Transverse colon (tissue), 4 donors: Measurements from ENCODE around the gene MIR17HG. TPM values are rescaled to one million over a fixed set of nuclear protein-coding genes. Genes with fewer than 3 reads are reported as not detected.
A peak's percentile ranks its signal among the peaks of the same experiment; 100 is the strongest.

Source experiments
- DNase-seq: peaks from one replicate; pipeline ENCODE4 v3.0.0-alpha.2; 2019
- H3K27ac ChIP-seq, 4 donors: fragments of 200-600 bp; sonication (generic); 2 replicates each; pipeline ENCODE4 v1.5.1; 2016 to 2018; ENCODE audit warnings: inconsistent platforms in 4 of 4
- H3K27me3 ChIP-seq: fragments of 200-600 bp; sonication (generic); 2 replicates; pipeline ENCODE4 v1.5.1; 2017; ENCODE audit warnings: inconsistent platforms
- H3K36me3 ChIP-seq, 4 donors: fragments of 200-600 bp; sonication (generic); 2 replicates each; pipeline ENCODE4 v1.5.1; 2017 to 2019; ENCODE audit warnings: inconsistent platforms in 4 of 4
- H3K4me1 ChIP-seq, 4 donors: fragments of 200-600 bp; sonication (generic); 2 replicates each; pipeline ENCODE4 v1.5.1; 2017 to 2020; ENCODE audit warnings: inconsistent platforms in 4 of 4
- H3K4me3 ChIP-seq, 4 donors: fragments of 200-600 bp; sonication (generic); 1 replicate in 1 of 4; 2 replicates in 3 of 4; pipeline versions ENCODE4 v1.5.1 to v1.6.1; 2017 to 2019; ENCODE audit warnings: inconsistent platforms in 4 of 4
- H3K9me3 ChIP-seq, 2 donors: fragments of 200-600 bp; sonication (generic); 2 replicates each; pipeline ENCODE4 v1.5.1; 2017 to 2019; ENCODE audit warnings: inconsistent platforms in 2 of 2
- CTCF ChIP-seq, 5 experiments: fragments of 200-600 bp in 3 of 5; fragments of 450-650 bp in 2 of 5; sonication (generic) in 3 of 5; IDR thresholded peaks; 1 replicate in 2 of 5; 2 replicates in 3 of 5; pipeline ENCODE4 v1.5.1; 2016 to 2017; ENCODE audit warnings: antibody characterized with exemption in 5 of 5, inconsistent platforms in 3 of 5, mild to moderate bottlenecking in 2 of 5, moderate library complexity in 1 of 5
- EP300 ChIP-seq: sonication (generic); formaldehyde crosslinking; IDR thresholded peaks from one replicate; pipeline ENCODE4 v1.6.1; 2017; ENCODE audit warnings: antibody characterized with exemption, low read depth
- POLR2A ChIP-seq: fragments of 450-650 bp; IDR thresholded peaks from one replicate; pipeline ENCODE4 v1.6.1; 2016; ENCODE audit warnings: antibody characterized with exemption, mild to moderate bottlenecking, moderate library complexity
- POLR2AphosphoS5 ChIP-seq, 3 donors: sonication (generic); formaldehyde crosslinking; IDR thresholded peaks; one replicate each; pipeline ENCODE4 v1.6.1; 2016; ENCODE audit warnings: antibody characterized with exemption in 3 of 3
- WGBS, 2 donors: methylation state at CpG; one replicate each; pipeline ENCODE4 v1.1.5; 2018; ENCODE audit warnings: low coverage in 1 of 2; 5-methylcytosine and 5-hydroxymethylcytosine counted together
- in situ Hi-C, 4 donors: fragments of 200-750 bp; cut with MboI; loops; one replicate each; pipeline versions ENCODE4 v1.15.0 to v1.15.1; 2017; ENCODE audit warnings: low sequenced_read_pairs in 3 of 4, low pct_ligation_motif_present in 1 of 4, low pct_unique_long_range_greater_than_20kb in 1 of 4
- intact Hi-C: fragments of 100-400 bp; cut with DNase I; formaldehyde crosslinking; loops from one replicate; pipeline ENCODE4 v1.15.1; 2023; ENCODE audit warnings: low total_unique reads
- total RNA-seq, 4 donors: library from RNA; depleted of rRNA; stranded (reverse); fragments of >200 nt; gene quantifications; one replicate each; pipeline ENCODE4 v1.1.0, GENCODE V29; 2016

Gene MIR17HG
- total RNA-seq, 4 donors from 2014 or later = 1.1 to 8.1 (median 2.2) TPM

DNA sequence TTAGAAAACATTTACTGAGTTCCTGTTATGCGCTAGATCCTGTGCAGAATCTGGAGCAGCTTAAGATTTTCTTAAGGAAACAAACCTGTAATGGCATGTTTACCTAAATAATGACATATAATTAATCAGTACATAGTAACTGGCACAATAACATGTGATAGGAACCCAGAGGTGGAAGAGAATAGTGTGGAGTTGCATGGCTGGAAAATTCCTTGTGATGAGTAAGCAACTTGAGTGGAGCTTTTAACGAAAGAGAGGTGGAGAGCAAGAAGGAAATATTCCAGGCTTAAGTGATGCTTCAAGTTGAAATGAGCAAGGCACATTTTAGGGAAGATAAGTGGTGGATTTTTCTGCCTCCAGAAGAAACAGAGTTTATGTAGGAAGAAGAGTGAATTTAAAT is 41.7 kb downstream of the MIR17HG start:
- no peak overlapping the region for H3K27ac ChIP-seq
- no peaks in the 10 kb centered on the region for H3K9me3 ChIP-seq
- H3K4me3 ChIP-seq = no peak overlapping the region
- no peaks in the 10 kb centered on the region for H3K4me1 ChIP-seq
- peaks cover 42% of the 10 kb centered on the region for H3K27me3 ChIP-seq
- intact Hi-C loops = no loop called here
- in situ Hi-C loops = loop anchor here in 2 of 4 donors (10.0 to 25.0 kb wide), 2 partner anchors 323 to 336 kb away; no protein-coding TSS in a partner anchor
- no peaks in the 10 kb centered on the region for H3K36me3 ChIP-seq
- TF ChIP-seq EP300 (no peak), CTCF (IDR thresholded peaks at IDR 0.05) (no peak), POLR2AphosphoS5 (IDR thresholded peaks at IDR 0.05) (no peak), POLR2A (no peak)
- WGBS, 2 donors = 76 to 80% methylated on average over 2 of the region's 2 CpGs
- DNase-seq = no peak

- DNase-seq = no peak
- Histone ChIP-seq H3K4me3 (no peak overlapping the region), H3K36me3 (no peaks in the 10 kb centered on the region), H3K27me3 (peaks cover 89% of the 10 kb centered on the region), H3K9me3 (no peaks in the 10 kb centered on the region), H3K4me1 (peaks cover 5 to 13% (median 10%) of the 10 kb centered on the region in 4 donors), H3K27ac (no peak overlapping the region)
- TF ChIP-seq CTCF (IDR thresholded peaks at IDR 0.05) = no peak
- no peak for TF ChIP-seq POLR2A
- TF ChIP-seq POLR2AphosphoS5 (IDR thresholded peaks at IDR 0.05) = no peak
- no peak for TF ChIP-seq EP300
- WGBS, 2 donors = 58 to 84% methylated on average over 1 of the region's 1 CpG
- in situ Hi-C loops = loop anchor here in 1 of 4 donors (25.0 kb wide), 1 partner anchor 315 kb away; no protein-coding TSS in a partner anchor
- intact Hi-C loops = no loop called here
These were observed 50.1 kb downstream of the MIR17HG start for GRCh38 chr13:91397595-91397994.

- intact Hi-C loops (no loop called here), in situ Hi-C loops (loop anchor here in 1 of 4 donors (25.0 kb wide), 1 partner anchor 314 kb away; no protein-coding TSS in a partner anchor)
- Histone ChIP-seq H3K9me3 (no peaks in the 10 kb centered on the region), H3K27me3 (peaks cover 84% of the 10 kb centered on the region), H3K36me3 (no peaks in the 10 kb centered on the region), H3K4me3 (peak within 1 kb of the TSS; percentile 11 to 56 (median 32)), H3K27ac (no peak within 1 kb of the TSS), H3K4me1 (peaks cover 5 to 13% (median 10%) of the 10 kb centered on the region in 4 donors)
- TF ChIP-seq POLR2A (no peak), CTCF (IDR thresholded peaks at IDR 0.05) (no peak), EP300 (no peak), POLR2AphosphoS5 (IDR thresholded peaks at IDR 0.05) (no peak)
- DNase-seq = peak; percentile 85
- 3% methylated on average over 60 of the region's 76 CpGs; no CpG with 5 or more reads in 1 of the 2 donors for WGBS, 2 donors
These were observed 51.1 kb downstream of the MIR17HG start, which contains the start of gene GPC5 for GRCh38 chr13:91398413-91399188. Gene GPC5, plus strand, starts transcription at chr13:91398621.

- 41% methylated on average over 44 of the region's 44 CpGs; no CpG with 5 or more reads in 1 of the 2 donors for WGBS, 2 donors
- H3K36me3 ChIP-seq = no peaks in the 10 kb centered on the region
- H3K4me3 ChIP-seq = peak overlapping the region in 3 of 4 donors; percentile 23 to 56 (median 42)
- intact Hi-C loops (no loop called here), in situ Hi-C loops (loop anchor here in 1 of 4 donors (25.0 kb wide), 1 partner anchor 313 kb away; no protein-coding TSS in a partner anchor)
- DNase-seq = no peak
- TF ChIP-seq CTCF (IDR thresholded peaks at IDR 0.05) = no peak
- no peak for TF ChIP-seq POLR2A
- TF ChIP-seq POLR2AphosphoS5 (IDR thresholded peaks at IDR 0.05) = no peak
- no peak for TF ChIP-seq EP300
- H3K27ac ChIP-seq = no peak overlapping the region
- H3K9me3 ChIP-seq = no peaks in the 10 kb centered on the region
- peaks cover 77% of the 10 kb centered on the region for H3K27me3 ChIP-seq
- H3K4me1 ChIP-seq = peaks cover 5 to 13% (median 10%) of the 10 kb centered on the region in 4 donors
These were observed 51.9 kb downstream of the MIR17HG start for GRCh38 chr13:91399189-91400062.
